ENCODE data around the gene LCMT2.

LCMT2 gene

DNA sequence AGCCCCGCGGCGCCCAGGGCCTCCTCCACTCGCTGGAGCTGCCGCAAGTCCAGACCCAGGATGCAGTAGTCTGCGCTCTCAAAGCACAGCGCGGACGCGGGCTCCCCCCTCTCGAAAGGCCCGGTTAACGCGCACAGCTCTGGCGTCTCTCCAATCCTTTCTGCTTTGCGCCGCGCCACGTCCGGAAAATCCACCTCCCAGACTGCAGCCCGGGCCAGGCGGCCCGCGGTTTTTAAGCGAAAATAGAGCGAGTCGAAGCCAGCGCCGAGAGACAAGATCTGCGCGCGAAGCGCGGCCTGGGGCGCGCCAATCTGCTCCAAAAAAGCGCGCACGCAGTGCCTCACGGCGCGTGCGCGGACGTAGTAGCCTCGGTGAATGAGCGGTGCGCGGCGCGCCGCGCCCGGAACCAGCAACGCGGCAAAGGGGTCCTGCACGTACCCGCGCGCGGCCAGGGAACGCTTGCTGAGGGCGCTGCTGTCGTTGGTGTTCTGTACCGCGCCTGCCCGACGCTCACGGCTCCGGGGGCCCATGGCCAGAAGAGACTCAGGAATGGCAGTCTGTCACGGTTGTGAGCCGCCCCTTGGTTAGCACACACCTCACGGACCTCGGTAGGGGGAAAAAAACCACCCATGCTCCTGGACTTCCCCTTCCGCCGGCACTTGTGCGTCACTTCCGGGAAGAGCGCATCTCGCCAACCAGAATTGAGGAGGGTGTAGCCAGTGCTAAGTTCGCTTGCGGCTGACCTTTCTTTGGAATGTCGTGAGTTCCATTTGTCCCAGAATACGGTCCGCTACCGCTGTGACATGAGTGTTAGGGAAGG is at the start of gene LCMT2:
LCMT2 (minus strand) TSS at position 614 of the 820 bp plus-strand sequence; CDS start at position 530, 84 bp downstream.
- DNase-seq (ENCODE audit: low read depth, low spot score) = peak; percentile 88

GRCh38 chr15:43378601-43379000 is 48.2 kb upstream of the LCMT2 start:
- no peak for DNase-seq (ENCODE audit: low read depth, low spot score)

DNA sequence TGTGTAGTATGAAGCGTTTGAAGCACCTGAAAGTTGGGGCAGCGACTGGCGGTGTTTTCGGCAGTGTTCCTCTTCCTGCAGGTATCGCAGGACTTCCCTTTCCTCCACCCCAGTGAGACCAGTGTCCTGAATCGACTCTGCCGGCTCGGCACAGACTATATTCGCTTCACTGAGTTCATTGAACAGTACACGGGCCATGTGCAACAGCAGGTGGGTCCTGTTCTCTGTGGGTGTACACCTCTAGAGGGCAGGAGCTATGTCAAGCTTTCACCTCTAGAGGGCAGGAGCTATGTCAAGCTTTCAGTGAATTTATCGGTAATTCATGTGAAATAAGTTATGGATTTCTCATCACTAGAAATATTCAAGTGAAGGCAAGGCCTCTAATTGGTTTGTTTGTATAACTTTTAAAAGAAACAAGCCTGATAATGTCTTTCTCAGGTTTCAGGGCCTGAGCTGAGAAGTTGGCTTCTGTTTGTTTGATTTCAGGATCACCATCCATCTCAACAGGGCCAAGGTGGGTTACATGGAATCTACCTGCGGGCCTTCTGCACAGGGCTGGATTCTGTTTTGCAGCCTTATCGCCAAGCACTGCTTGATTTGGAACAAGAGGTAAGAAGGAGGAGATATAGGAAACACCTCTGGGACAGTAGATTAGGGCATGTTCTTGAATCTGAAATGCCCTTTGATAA is 45.8 kb upstream of the LCMT2 start:
- no peak for DNase-seq (ENCODE audit: low read depth, low spot score)

DNA sequence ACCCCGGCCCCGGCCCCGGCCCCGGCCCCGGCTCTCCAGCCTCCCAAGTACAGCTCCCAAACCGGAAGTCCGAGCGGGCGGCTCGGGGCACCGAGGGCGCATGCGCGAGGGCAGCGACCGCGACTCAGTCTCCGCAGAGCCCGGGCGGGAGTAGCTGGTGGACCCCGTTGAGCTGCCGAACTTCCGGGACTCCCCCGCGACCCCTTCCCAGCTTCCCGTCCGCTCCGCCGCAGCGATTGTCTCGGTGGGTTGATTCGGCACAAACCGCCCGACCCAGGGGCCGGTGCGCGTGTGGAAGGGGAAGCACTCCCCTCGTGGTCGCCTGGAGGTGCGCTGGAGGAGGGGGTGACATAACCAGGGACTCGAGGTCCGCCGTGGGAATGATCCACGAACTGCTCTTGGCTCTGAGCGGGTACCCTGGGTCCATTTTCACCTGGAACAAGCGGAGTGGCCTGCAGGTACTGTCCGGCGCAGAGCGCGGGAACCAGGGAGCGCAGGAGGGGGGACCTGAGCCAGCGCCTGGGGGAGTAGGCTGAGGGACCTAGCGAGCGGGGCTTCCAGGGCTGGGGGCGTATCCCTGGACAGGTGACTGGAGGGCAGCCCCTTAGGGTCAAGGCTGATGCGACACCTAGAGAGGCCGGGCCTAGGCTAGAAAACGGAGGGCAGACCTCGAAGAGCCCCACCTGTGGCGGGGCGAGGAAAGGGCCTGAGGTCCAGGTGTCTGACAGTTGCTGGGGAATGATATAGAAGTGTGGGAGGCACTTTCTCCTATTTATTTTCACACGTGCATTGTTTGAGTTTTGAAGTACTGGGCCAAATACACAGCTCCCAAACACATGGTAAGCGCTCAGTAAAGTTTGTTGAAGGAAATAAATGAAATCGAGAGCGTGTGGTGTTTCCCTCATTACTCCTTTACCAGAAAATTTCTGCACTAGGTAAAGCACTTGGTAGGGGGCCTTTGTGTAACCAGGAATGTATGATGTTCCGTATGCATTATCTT is 40.9 kb upstream of the LCMT2 start, which contains the start of the genes TUBGCP4 and ZSCAN29:
TUBGCP4 (plus strand) TSS at position 127 of the 1,000 bp plus-strand sequence; CDS start at position 381, 254 bp downstream.
ZSCAN29 (minus strand) TSS at position 69 of the 1,000 bp plus-strand sequence. CDS start 1,130 bp downstream, outside the sequence.
- peak; percentile 49 for DNase-seq (ENCODE audit: low read depth, low spot score)

DNA sequence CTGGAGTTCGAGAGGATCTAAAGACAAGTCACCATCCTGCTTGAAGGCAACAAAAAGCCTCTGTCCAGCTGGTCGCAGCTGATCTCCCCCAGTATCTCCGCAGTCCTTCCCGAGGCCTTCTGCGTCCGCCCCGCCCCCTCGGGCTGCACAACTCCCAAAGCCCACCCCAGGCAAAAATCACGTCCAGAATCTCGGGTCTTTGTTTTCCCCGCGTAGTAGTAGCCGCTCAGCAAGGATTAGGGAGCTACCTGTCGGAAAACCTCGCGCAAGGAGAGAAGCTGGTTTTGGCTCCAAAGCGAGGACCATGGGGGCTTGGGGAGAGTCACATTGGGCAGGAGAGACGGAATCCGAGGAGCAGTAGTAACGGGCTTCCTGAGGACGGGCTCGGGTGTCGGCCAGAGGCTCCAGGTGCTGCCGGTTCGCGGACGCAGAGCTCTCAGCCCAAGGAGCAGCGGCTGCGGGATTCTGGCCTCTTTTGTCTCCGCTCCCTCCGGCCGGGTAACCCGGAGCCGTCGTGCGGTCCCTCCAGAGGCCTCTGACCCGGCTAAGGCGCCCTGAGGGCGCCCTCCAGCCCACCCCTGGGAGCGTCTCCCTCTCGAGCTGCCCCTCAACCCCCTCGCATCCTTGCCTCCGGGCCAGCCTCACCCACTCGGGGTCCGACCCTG is 40.1 kb upstream of the LCMT2 start:
- DNase-seq (ENCODE audit: low read depth, low spot score) = no peak

- DNase-seq (ENCODE audit: low read depth, low spot score) = no peak
Observed at GRCh38 chr15:43361313-43361903, 31.0 kb upstream of the LCMT2 start.

- no peak for DNase-seq (ENCODE audit: low read depth, low spot score)
Observed at GRCh38 chr15:43360821-43361220, 30.4 kb upstream of the LCMT2 start.

DNA sequence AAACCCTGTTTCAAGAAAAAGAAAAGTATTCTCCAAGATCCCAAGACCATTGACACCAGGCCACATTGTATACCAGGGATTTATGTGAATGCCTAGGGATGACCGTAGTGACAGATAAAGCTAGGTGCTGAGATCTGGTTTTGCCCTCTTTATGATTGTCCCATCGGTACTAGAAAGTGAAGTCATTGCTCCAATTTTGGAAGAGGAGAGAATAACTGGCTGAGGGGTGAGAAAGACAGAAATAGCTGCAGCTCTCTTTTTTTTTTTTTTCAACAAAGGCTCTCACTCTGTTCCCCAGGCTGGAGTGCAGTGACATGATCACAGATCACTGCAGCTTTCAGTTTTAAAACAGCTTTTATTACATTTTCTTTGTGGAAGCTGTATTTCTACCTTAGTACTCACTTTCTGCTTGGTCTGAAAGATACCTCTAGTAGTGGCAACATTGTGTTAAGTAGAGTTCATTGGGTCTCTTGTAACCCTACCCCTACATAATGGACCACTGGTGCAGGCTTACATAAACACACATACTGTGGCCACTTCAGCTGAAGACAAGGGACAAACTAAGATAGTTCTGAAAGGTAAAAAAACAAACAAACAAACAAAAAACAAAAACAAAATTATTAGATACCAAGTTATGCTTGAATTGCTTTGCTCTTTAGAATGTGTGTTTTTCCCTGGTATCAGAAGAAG is 22.5 kb upstream of the LCMT2 start:
- DNase-seq (ENCODE audit: low read depth, low spot score) = no peak

DNA sequence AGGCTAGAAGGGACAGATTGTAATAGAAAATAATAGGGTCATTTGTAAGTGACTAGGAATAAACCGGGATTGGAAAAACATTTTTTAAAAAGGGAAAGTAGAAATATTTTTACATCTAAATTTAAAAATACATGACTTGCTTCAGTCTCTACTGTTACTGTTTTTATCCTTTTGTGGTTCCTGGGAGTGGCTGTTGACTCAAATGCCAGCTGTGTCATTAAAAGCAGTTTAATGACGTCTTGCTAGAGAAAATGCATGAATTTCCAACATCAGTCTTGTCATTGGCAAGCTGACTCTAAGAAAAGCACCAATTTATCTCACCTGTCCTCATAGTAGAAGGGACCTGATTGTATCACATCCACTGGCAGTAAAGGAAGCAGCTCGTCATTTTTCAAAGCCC is 16.7 kb upstream of the LCMT2 start:
- DNase-seq (ENCODE audit: low read depth, low spot score) = no peak

DNA sequence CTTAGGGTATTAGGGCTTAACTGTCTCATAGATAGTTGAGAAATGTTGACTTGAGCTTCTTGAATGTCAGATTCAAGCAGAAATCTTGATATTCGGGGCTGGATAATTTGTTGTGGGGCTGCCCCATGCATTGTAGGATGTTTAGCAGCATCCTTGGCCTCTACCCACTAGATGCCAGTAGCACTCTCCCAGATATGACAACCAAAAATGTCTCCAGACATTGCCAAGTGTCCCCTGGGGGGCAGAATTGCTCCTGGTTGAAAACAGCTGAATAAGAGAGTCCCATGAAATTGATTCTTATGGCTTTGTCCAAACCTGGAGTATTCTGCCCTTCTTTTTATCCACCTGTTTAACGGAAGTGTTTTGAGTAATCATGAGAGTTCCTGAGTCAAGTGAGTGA is 15.9 kb upstream of the LCMT2 start:
- DNase-seq (ENCODE audit: low read depth, low spot score) = no peak

GRCh38 chr15:43330780-43331087 is 361 bp upstream of the LCMT2 start:
- DNase-seq (ENCODE audit: low read depth, low spot score) = no peak

GRCh38 chr15:43329217-43329959 is 985 bp downstream of the LCMT2 start:
- no peak for DNase-seq (ENCODE audit: low read depth, low spot score)

DNA sequence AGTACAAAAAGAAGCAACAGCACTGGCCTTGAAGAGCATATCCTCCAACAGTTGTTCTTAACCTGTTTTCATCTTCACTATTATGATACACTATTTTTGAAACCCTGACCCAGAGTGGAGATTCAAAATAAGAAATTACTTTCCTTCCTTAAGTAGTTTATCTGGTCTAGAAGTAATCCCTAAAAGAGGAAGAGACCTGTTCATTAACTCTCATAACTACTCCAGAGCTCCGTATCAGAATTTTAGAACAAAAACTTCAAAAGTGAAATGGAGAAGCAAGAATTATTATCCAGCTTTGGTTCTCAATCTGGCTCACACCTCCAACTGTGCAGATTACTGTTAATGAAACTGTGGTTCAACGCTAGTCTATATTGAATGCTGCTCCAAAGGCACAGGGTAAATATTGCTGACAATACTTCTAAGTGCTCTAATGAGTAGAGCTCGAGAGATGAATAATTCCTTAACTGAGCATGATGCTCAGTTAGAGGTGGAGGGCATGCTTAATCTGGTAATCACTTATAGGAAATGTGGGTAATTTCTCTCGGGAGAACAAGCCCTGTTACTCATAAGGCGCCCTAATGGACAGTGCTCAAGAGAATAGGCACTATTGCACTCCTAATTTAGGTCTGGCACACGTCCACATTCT is 5.2 kb downstream of the LCMT2 start:
- no peak for DNase-seq (ENCODE audit: low read depth, low spot score)

- DNase-seq (ENCODE audit: low read depth, low spot score) = no peak
Observed at GRCh38 chr15:43318990-43319771, 11.2 kb downstream of the LCMT2 start.

DNA sequence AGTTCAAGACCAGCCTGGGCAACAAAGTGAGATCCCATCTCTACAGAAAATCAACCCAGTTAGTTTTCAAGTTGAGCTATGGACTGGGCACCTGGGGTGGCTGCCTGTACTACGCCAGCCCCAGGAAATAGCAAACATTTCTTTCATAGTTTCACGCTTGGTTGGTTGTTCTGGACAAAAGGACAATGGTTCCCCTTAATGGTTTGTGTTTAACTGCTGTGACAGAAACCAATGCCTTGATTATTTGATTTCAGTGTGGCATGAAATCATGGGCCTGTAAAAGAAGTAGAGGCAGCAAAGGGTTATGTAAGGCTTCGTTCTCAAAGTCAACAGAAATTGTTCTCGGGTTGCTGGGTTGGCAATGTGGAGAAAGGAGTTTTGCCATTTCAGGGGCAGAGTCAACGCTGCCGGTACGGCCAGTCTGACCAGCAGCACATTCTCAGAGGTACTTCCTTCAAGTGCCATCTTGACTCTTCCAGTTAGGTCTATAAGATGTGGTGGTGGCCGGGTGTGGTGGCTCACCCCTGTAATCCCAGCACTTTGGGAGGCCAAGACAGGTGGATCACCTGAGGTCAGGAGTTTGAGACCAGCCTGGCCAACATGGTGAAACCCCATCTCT is 12.7 kb downstream of the LCMT2 start:
- no peak for DNase-seq (ENCODE audit: low read depth, low spot score)

DNA sequence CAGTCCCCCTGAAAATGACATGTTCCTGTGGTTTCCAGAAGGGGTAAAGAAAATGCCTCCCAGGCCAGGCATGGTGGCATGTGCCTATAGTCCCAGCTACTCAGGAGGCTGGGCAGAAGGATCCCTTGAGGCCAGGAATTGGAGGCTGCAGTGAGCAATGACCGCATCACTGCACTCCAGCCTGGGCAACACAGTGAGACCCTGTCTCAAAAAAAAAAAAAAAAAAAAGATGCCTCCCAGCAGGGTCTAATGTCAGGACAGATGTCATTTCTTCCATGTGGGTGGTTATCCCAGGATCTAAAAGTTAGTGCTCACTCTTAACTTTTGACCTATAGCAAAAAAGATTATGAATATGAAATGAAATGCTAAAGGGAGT is 13.4 kb downstream of the LCMT2 start:
- no peak for DNase-seq (ENCODE audit: low read depth, low spot score)

DNA sequence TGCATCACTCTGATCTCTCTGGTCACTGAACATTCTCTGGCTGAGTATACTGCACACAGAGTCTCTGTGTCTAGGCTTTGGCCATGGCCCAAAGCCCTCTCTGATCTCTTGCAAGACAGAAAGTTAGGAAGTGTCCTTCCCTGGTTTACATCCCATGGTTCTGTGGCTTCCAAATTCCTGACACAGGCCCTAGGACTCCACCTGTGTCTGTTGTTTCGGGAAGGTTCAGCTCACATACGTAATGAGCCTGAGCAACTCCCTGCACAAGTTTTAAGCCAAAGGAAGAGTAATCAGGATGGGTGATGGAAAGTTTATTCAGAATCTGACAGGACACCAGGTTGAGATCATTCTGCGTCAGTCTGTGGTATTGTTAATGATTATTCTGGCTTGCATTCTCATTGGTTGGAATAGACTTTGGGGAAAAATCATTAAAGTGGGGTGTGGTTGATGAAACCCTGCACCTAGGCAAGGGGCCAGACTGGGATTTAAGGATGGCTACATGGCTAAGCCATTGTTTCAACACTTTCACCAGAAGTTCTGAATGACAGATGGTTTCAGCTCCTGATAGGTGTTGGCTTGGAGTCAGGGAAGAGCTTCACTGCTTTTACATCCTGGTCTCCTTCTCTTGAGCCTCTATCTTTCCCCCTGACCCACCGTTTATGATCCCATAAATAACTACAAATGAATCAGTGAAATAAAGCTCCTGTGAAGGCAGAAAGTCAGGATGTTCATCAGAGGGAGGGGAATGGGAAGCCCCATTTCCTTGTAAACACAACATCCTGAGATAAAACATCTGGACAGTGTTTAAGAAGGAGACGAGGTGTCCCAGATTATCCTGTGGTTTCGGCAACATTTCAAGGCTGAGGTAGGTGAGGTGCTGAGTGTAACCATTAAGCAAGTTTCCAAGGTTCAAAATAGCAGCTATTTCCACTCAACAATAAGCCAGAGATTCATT is 14.1 kb downstream of the LCMT2 start:
- no peak for DNase-seq (ENCODE audit: low read depth, low spot score)
